ENCODE results near the gene KCNQ1.

- TF ChIP-seq ZNF496 (CRISPR knock-in tag; IDR thresholded peaks at IDR 0.05; ENCODE audit: insufficient replicate concordance): no peak
- no peak for TF ChIP-seq PBX3 (CRISPR knock-in tag; IDR thresholded peaks at IDR 0.05; ENCODE audit: borderline replicate concordance)
Observed at GRCh38 chr11:2716376-2717095, 271.7 kb downstream of the KCNQ1 start.

All from HepG2 (cell line).